Hepatocyte (in vitro differentiated cells): ENCODE measurements around the gene OR56A4. TPM values are rescaled to one million over a fixed set of nuclear protein-coding genes. Genes with fewer than 3 reads are reported as not detected.

Experiments used
- DNase-seq: peaks from one replicate; pipeline ENCODE4 v3.0.0-alpha.2; 2016; ENCODE audit warnings: low spot score
- H2AFZ ChIP-seq: fragments of 200-600 bp; sonication (generic); 2 replicates; pipeline ENCODE4 v1.6.0; 2016; ENCODE audit warnings: antibody characterized with exemption, mild to moderate bottlenecking
- H3K27ac ChIP-seq: fragments of 200-600 bp; sonication (generic); 2 replicates; pipeline ENCODE4 v1.5.1; 2016; ENCODE audit warnings: mild to moderate bottlenecking
- H3K27me3 ChIP-seq: fragments of 200-600 bp; sonication (generic); 2 replicates; pipeline ENCODE4 v1.6.1; 2016
- H3K36me3 ChIP-seq: fragments of 200-600 bp; sonication (generic); replicated peaks from 2 replicates; pipeline ENCODE4 v1.5.1; 2016; ENCODE audit warnings: low read depth; ENCODE audit not compliant: insufficient read depth
- H3K4me1 ChIP-seq: fragments of 200-600 bp; sonication (generic); 2 replicates; pipeline ENCODE4 v1.5.1; 2016; ENCODE audit warnings: mild to moderate bottlenecking, moderate library complexity; ENCODE audit not compliant: insufficient read depth
- H3K4me2 ChIP-seq: fragments of 200-600 bp; sonication (generic); 2 replicates; pipeline ENCODE4 v1.6.0; 2016
- H3K4me3 ChIP-seq: fragments of 200-600 bp; sonication (generic); 2 replicates; pipeline ENCODE4 v1.5.1; 2016; ENCODE audit warnings: mild to moderate bottlenecking
- H3K79me2 ChIP-seq: fragments of 200-600 bp; sonication (generic); 2 replicates; pipeline ENCODE4 v1.6.0; 2017; ENCODE audit warnings: mild to moderate bottlenecking
- H3K9me2 ChIP-seq: fragments of 200-600 bp; sonication (generic); replicated peaks from 2 replicates; pipeline ENCODE4 v1.6.0; 2017; ENCODE audit warnings: mild to moderate bottlenecking; ENCODE audit not compliant: insufficient read depth
- H3K9me3 ChIP-seq: fragments of 200-600 bp; sonication (generic); 2 replicates; pipeline ENCODE4 v1.5.1; 2016; ENCODE audit warnings: low read depth, mild to moderate bottlenecking
- H4K20me1 ChIP-seq: fragments of 200-600 bp; sonication (generic); 2 replicates; pipeline ENCODE4 v1.6.0; 2016; ENCODE audit warnings: mild to moderate bottlenecking; ENCODE audit not compliant: insufficient read depth, poor library complexity, severe bottlenecking
- CTCF ChIP-seq: fragments of 200-600 bp; sonication (generic); IDR thresholded peaks from 2 replicates; pipeline ENCODE4 v1.5.1; 2016; ENCODE audit warnings: antibody characterized with exemption, mild to moderate bottlenecking; ENCODE audit not compliant: poor library complexity
- EZH2 ChIP-seq: fragments of 200-600 bp; sonication (generic); IDR thresholded peaks from 2 replicates; pipeline ENCODE4 v1.6.1; 2016; ENCODE audit warnings: antibody characterized with exemption, mild to moderate bottlenecking, borderline replicate concordance
- EZH2phosphoT487 ChIP-seq: fragments of 200-600 bp; sonication (generic); IDR thresholded peaks from one replicate; pipeline ENCODE4 v1.6.1; 2018; ENCODE audit warnings: antibody characterized with exemption, mild to moderate bottlenecking, low read depth, moderate library complexity; ENCODE audit not compliant: unreplicated experiment, severe bottlenecking
- WGBS: methylation state at CpG from one replicate; pipeline ENCODE4 v1.1.6; 2016; ENCODE audit warnings: low lambda C conversion rate; ENCODE audit errors: missing lambda C conversion rate; 5-methylcytosine and 5-hydroxymethylcytosine counted together
- polyA plus RNA-seq: library from polyadenylated mRNA; unstranded; fragments of >200 nt; fragmentation: Nextera tagmentation; extraction: Ambion mirVana; gene quantifications from 2 replicates; pipeline ENCODE4 v1.2.1, GENCODE V29; 2016
- small RNA-seq: library from RNA; depleted of rRNA; stranded (forward); fragments of <200 nt; gene quantifications from one replicate; pipeline ENCODE3, GENCODE V24; 2014
- total RNA-seq: library from RNA; depleted of rRNA; stranded (reverse); fragments of >200 nt; gene quantifications from 2 replicates; pipeline ENCODE4 v1.2.3, GENCODE V29; 2014

The OR56A4 gene
- total and polyA plus RNA-seq, 2 experiments from 2014 or later: not detected

- H4K20me1 ChIP-seq: no peaks in the 10 kb centered on the region
- 95% methylated on average over 3 of the region's 3 CpGs for WGBS
These were observed 51.2 kb downstream of the OR56A4 start for GRCh38 chr11:5955586-5955985.

More at GRCh38 chr11:5955586-5955985, 51.2 kb downstream of the OR56A4 start:
- Histone ChIP-seq H3K27ac (no peak overlapping the region), H3K9me3 (no peaks in the 10 kb centered on the region), H3K79me2 (no peaks in the 10 kb centered on the region), H3K36me3 (no peaks in the 10 kb centered on the region), H3K27me3 (no peaks in the 10 kb centered on the region), H3K9me2 (no peaks in the 10 kb centered on the region), H2AFZ (no peak overlapping the region), H3K4me3 (no peak overlapping the region), H3K4me2 (no peak overlapping the region), H3K4me1 (no peaks in the 10 kb centered on the region)
- no peak for DNase-seq
- TF ChIP-seq EZH2phosphoT487 (no peak), CTCF (no peak), EZH2 (no peak)

Small RNA genes lying within 50 kb of the gene (small RNA-seq; reads per million reads assigned to genes)
- gene RNA5SP329: not detected

Other genes starting within 250 kb of the OR56A4 start
- gene OR52N5, start 223.6 kb downstream of the OR56A4 start, total RNA-seq: 0.16 TPM in 1 of 2 replicates, not detected in the other
- gene OR52N5, start 223.6 kb downstream of the OR56A4 start, polyA plus RNA-seq: not detected in 2 replicates
- gene OR52N1, start 215.7 kb downstream of the OR56A4 start, total RNA-seq: not detected in 2 replicates
- gene OR52N1, start 215.7 kb downstream of the OR56A4 start, polyA plus RNA-seq: not detected in 2 replicates
- not detected in 2 replicates for gene OR52N2, start 198.0 kb downstream of the OR56A4 start, total RNA-seq
- gene OR52N2, start 198.0 kb downstream of the OR56A4 start, polyA plus RNA-seq: not detected in 2 replicates
- not detected in 2 replicates for gene OR52E6, start 165.0 kb downstream of the OR56A4 start, total RNA-seq
- gene OR52E6, start 165.0 kb downstream of the OR56A4 start, polyA plus RNA-seq: not detected in 2 replicates
- not detected in 2 replicates for gene OR52E8, start 149.3 kb downstream of the OR56A4 start, total RNA-seq
- gene OR52E8, start 149.3 kb downstream of the OR56A4 start, polyA plus RNA-seq: not detected in 2 replicates
- gene OR52E4, start 126.3 kb downstream of the OR56A4 start, total RNA-seq: not detected in 2 replicates
- gene OR52E4, start 126.3 kb downstream of the OR56A4 start, polyA plus RNA-seq: not detected in 2 replicates
- gene OR52E5, start 113.7 kb downstream of the OR56A4 start, total RNA-seq: not detected in 2 replicates
- not detected in 2 replicates for gene OR52E5, start 113.7 kb downstream of the OR56A4 start, polyA plus RNA-seq
- not detected in 2 replicates for gene OR56A3, start 64.7 kb downstream of the OR56A4 start, total RNA-seq
- gene OR56A3, start 64.7 kb downstream of the OR56A4 start, polyA plus RNA-seq: not detected in 2 replicates
- gene OR56A5, start 38.5 kb downstream of the OR56A4 start, total RNA-seq: not detected in 2 replicates
- gene OR56A5, start 38.5 kb downstream of the OR56A4 start, polyA plus RNA-seq: not detected in 2 replicates
- not detected in 2 replicates for gene OR52L1, start 20.0 kb downstream of the OR56A4 start, total RNA-seq
- not detected in 2 replicates for gene OR52L1, start 20.0 kb downstream of the OR56A4 start, polyA plus RNA-seq
- gene OR56A1, start 23.8 kb upstream of the OR56A4 start, total RNA-seq: 0.07 and 0.08 TPM in 2 replicates
- gene OR56A1, start 23.8 kb upstream of the OR56A4 start, polyA plus RNA-seq: not detected in 2 replicates
- not detected in 2 replicates for gene OR56B4, start 100.7 kb upstream of the OR56A4 start, total RNA-seq
- gene OR56B4, start 100.7 kb upstream of the OR56A4 start, polyA plus RNA-seq: not detected in 2 replicates
- gene OR52B2, start 163.4 kb upstream of the OR56A4 start, total RNA-seq: not detected in 2 replicates
- not detected in 2 replicates for gene OR52B2, start 163.4 kb upstream of the OR56A4 start, polyA plus RNA-seq
- not detected in 2 replicates for gene OR52W1, start 192.3 kb upstream of the OR56A4 start, total RNA-seq
- not detected in 2 replicates for gene OR52W1, start 192.3 kb upstream of the OR56A4 start, polyA plus RNA-seq
- not detected in 2 replicates for gene C11orf42, start 198.6 kb upstream of the OR56A4 start, total RNA-seq
- gene C11orf42, start 198.6 kb upstream of the OR56A4 start, polyA plus RNA-seq: not detected in 2 replicates
- 27.7 and 30.2 TPM in 2 replicates for gene FHIP1B, start 227.7 kb upstream of the OR56A4 start, total RNA-seq
- gene FHIP1B, start 227.7 kb upstream of the OR56A4 start, polyA plus RNA-seq: 31.5 and 42.2 TPM in 2 replicates
- gene CNGA4, start 232.1 kb upstream of the OR56A4 start, total RNA-seq: 0.17 and 0.52 TPM in 2 replicates
- 0.25 and 0.50 TPM in 2 replicates for gene CNGA4, start 232.1 kb upstream of the OR56A4 start, polyA plus RNA-seq